ENCODE results near the gene PGAP6. TPM values are rescaled to one million over a fixed set of nuclear protein-coding genes. Genes with fewer than 3 reads are reported as not detected.
"Not testable (repeated sequence)": the region's sequence is repeated elsewhere in the genome, so short reads cannot be mapped to it uniquely, and the experiment has no call there.

PGAP6 gene
- total RNA-seq, 1 donor from 2014 or later, result 133 TPM

GRCh38 chr16:347203-347602 is 34.6 kb downstream of the PGAP6 start:
- Mint-ChIP-seq H3K4me1 (ENCODE audit: unreplicated experiment) (peaks cover 2% of the 10 kb centered on the region), H3K4me3 (ENCODE audit: unreplicated experiment) (no peak overlapping the region), H3K9me3 (ENCODE audit: unreplicated experiment) (no peaks in the 10 kb centered on the region), H3K27me3 (ENCODE audit: unreplicated experiment) (peaks cover 2% of the 10 kb centered on the region), H3K27ac (ENCODE audit: unreplicated experiment) (no peak overlapping the region), H3K36me3 (ENCODE audit: low read depth, unreplicated experiment) (peaks cover 23% of the 10 kb centered on the region)
- no peak for TF ChIP-seq CTCF (IDR thresholded peaks at IDR 0.05; ENCODE audit: unreplicated experiment)
- no peak for DNase-seq (ENCODE audit: low spot score)

GRCh38 chr16:346587-346986 is 35.2 kb downstream of the PGAP6 start:
- no peak for DNase-seq (ENCODE audit: low spot score)
- Mint-ChIP-seq H3K4me1 (ENCODE audit: unreplicated experiment) (peaks cover under 1% of the 10 kb centered on the region), H3K27me3 (ENCODE audit: unreplicated experiment) (peaks cover under 1% of the 10 kb centered on the region), H3K9me3 (ENCODE audit: unreplicated experiment) (no peaks in the 10 kb centered on the region), H3K27ac (ENCODE audit: unreplicated experiment) (no peak overlapping the region), H3K36me3 (ENCODE audit: low read depth, unreplicated experiment) (peaks cover 27% of the 10 kb centered on the region), H3K4me3 (ENCODE audit: unreplicated experiment) (no peak overlapping the region)
- TF ChIP-seq CTCF (IDR thresholded peaks at IDR 0.05; ENCODE audit: unreplicated experiment), result no peak

GRCh38 chr16:345772-346171 is 36.0 kb downstream of the PGAP6 start:
- H3K4me3 Mint-ChIP-seq (ENCODE audit: unreplicated experiment), result no peak overlapping the region

GRCh38 chr16:342455-343213 is 39.1 kb downstream of the PGAP6 start:
- Mint-ChIP-seq H3K9me3 (ENCODE audit: unreplicated experiment) (no peaks in the 10 kb centered on the region), H3K4me1 (ENCODE audit: unreplicated experiment) (no peaks in the 10 kb centered on the region), H3K36me3 (ENCODE audit: low read depth, unreplicated experiment) (peaks cover 23% of the 10 kb centered on the region), H3K27ac (ENCODE audit: unreplicated experiment) (no peak overlapping the region), H3K4me3 (ENCODE audit: unreplicated experiment) (no peak overlapping the region), H3K27me3 (ENCODE audit: unreplicated experiment) (no peaks in the 10 kb centered on the region)
- no peak for DNase-seq (ENCODE audit: low spot score)
- no peak for TF ChIP-seq CTCF (IDR thresholded peaks at IDR 0.05; ENCODE audit: unreplicated experiment)

More at GRCh38 chr16:345772-346171, 36.0 kb downstream of the PGAP6 start:
- H3K9me3 Mint-ChIP-seq (ENCODE audit: unreplicated experiment), result no peaks in the 10 kb centered on the region
- H3K36me3 Mint-ChIP-seq (ENCODE audit: low read depth, unreplicated experiment), result peaks cover 26% of the 10 kb centered on the region
- no peak overlapping the region for H3K27ac Mint-ChIP-seq (ENCODE audit: unreplicated experiment)
- TF ChIP-seq CTCF (IDR thresholded peaks at IDR 0.05; ENCODE audit: unreplicated experiment), result no peak
- H3K4me1 Mint-ChIP-seq (ENCODE audit: unreplicated experiment), result no peaks in the 10 kb centered on the region
- DNase-seq (ENCODE audit: low spot score), result no peak
- H3K27me3 Mint-ChIP-seq (ENCODE audit: unreplicated experiment), result no peaks in the 10 kb centered on the region

- not testable (repeated sequence) for DNase-seq (ENCODE audit: low spot score); H3K27ac Mint-ChIP-seq (ENCODE audit: unreplicated experiment); H3K27me3 Mint-ChIP-seq (ENCODE audit: unreplicated experiment); H3K9me3 Mint-ChIP-seq (ENCODE audit: unreplicated experiment); H3K4me1 Mint-ChIP-seq (ENCODE audit: unreplicated experiment)
- H3K36me3 Mint-ChIP-seq (ENCODE audit: low read depth, unreplicated experiment), result peaks cover 23% of the 10 kb centered on the region
- H3K4me3 Mint-ChIP-seq (ENCODE audit: unreplicated experiment), result peak overlapping the region; percentile 43
Measured at GRCh38 chr16:341974-342336, 39.8 kb downstream of the PGAP6 start.

- H3K36me3 Mint-ChIP-seq (ENCODE audit: low read depth, unreplicated experiment), result peaks cover 20% of the 10 kb centered on the region
- not testable (repeated sequence) for H3K27ac Mint-ChIP-seq (ENCODE audit: unreplicated experiment); H3K27me3 Mint-ChIP-seq (ENCODE audit: unreplicated experiment)
Measured at GRCh38 chr16:341095-341973, 40.4 kb downstream of the PGAP6 start.

More at GRCh38 chr16:341095-341973, 40.4 kb downstream of the PGAP6 start:
- peak overlapping the region; percentile 43 for H3K4me3 Mint-ChIP-seq (ENCODE audit: unreplicated experiment)
- not testable (repeated sequence) for H3K9me3 Mint-ChIP-seq (ENCODE audit: unreplicated experiment); DNase-seq (ENCODE audit: low spot score); H3K4me1 Mint-ChIP-seq (ENCODE audit: unreplicated experiment)
